SK-N-MC (cell line): ENCODE measurements around the gene FAM131A.

ENCODE experiments used
- DNase-seq: peaks from one replicate; pipeline ENCODE4 v3.0.0-alpha.2; 2011; ENCODE audit warnings: low read depth, low spot score
- H3K27ac ChIP-seq: fragments of 200-600 bp; sonication (generic); 2 replicates; pipeline ENCODE4 v1.5.1; 2016; ENCODE audit warnings: mixed run types
- H3K36me3 ChIP-seq: fragments of 200-600 bp; sonication (generic); 2 replicates; pipeline ENCODE4 v1.6.1; 2017; ENCODE audit warnings: antibody characterized with exemption, low read length, mixed read lengths; ENCODE audit not compliant: insufficient read depth
- H3K4me3 ChIP-seq: fragments of 200-600 bp; sonication (generic); 2 replicates; pipeline ENCODE4 v1.5.1; 2016
- H3K9ac ChIP-seq: fragments of 200-600 bp; sonication (generic); 2 replicates; pipeline ENCODE4 v1.8.0; 2017; ENCODE audit warnings: mixed run types, mixed read lengths; ENCODE audit not compliant: insufficient read length
- H3K9me3 ChIP-seq: fragments of 200-600 bp; sonication (generic); 2 replicates; pipeline ENCODE4 v1.6.1; 2017; ENCODE audit warnings: low read depth, mild to moderate bottlenecking, antibody characterized with exemption, low read length, moderate library complexity, mixed read lengths
- EZH2 ChIP-seq: fragments of 200-600 bp; sonication (generic); IDR thresholded peaks from one replicate; pipeline ENCODE4 v1.6.1; 2017; ENCODE audit warnings: antibody characterized with exemption
- FOXP2 ChIP-seq: optimal IDR thresholded peaks from 2 replicates; pipeline ENCODE3; 2011; ENCODE audit warnings: mild to moderate bottlenecking, moderate library complexity; ENCODE audit not compliant: insufficient read depth; ENCODE audit errors: extremely low read length, control extremely low read depth
- POLR2AphosphoS5 ChIP-seq: IDR thresholded peaks from 2 replicates; pipeline ENCODE4 v1.6.1; 2012; ENCODE audit warnings: mild to moderate bottlenecking, low read depth, low read length, borderline replicate concordance

The FAM131A gene

DNA sequence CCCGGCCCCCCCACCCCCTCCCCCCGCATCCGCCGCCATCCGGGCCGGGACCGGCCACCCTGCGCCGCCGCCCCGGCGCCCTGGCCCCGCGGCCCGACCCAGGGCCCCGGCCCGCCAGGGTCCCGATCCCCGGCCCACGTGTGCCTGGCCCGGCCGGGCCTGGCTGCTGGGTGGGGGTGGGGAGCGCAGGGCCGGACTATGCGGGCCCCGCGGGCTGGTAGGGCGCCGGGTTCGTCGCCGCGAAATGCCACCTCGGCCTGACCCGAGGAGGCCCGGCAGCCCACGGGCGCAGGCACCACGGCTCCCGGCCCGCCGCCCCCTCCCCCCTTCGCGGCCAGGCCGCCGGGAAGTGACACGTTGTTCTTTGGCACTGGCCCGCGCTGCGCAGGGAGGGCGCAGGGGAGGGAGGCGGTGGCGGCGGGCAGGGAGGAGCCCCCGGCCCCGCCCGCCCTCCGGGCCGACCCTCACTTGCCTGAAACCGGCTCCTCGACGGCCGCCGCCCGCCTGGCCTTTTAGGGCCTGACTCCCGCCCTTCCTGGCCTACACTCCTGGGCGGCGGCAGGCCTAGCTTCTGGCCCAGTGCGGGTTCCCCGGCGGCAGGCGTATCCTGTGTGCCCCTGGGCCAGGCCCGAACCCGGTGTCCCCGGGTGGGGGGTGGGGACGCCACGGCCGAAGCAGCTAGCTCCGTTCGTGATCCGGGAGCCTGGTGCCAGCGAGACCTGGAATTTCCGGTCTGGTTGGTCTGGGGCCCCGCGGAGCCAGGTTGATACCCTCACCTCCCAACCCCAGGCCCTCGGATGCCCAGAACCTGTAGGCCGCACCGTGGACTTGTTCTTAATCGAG is 22.5 kb upstream of the FAM131A start:
- Histone ChIP-seq H3K27ac (peak overlapping the region; percentile 82), H3K36me3 (peaks cover 46% of the 10 kb centered on the region), H3K9me3 (no peaks in the 10 kb centered on the region), H3K9ac (peak overlapping the region; percentile 96), H3K4me3 (peak overlapping the region; percentile 86)
- TF ChIP-seq POLR2AphosphoS5 (peak; percentile 42), EZH2 (no peak), FOXP2 (no peak)
- DNase-seq = no peak

DNA sequence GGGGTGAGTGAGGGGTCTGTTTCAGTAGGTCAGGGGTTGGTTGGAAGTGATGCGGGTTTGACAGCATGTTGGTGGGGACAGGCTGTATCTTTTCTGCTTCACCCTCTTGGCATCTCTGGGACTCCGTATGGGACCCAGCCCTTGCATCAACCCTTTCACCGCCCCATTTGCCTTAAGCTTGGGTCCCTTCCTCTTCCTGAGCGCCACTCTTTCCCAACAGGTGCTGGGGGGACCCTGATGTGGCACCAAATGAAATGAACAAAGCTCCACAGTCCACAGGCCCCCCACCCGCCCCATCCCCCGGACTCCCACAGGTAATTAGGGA is 21.9 kb upstream of the FAM131A start:
- no peak for TF ChIP-seq EZH2
- no peak for TF ChIP-seq FOXP2
- no peak for TF ChIP-seq POLR2AphosphoS5

DNA sequence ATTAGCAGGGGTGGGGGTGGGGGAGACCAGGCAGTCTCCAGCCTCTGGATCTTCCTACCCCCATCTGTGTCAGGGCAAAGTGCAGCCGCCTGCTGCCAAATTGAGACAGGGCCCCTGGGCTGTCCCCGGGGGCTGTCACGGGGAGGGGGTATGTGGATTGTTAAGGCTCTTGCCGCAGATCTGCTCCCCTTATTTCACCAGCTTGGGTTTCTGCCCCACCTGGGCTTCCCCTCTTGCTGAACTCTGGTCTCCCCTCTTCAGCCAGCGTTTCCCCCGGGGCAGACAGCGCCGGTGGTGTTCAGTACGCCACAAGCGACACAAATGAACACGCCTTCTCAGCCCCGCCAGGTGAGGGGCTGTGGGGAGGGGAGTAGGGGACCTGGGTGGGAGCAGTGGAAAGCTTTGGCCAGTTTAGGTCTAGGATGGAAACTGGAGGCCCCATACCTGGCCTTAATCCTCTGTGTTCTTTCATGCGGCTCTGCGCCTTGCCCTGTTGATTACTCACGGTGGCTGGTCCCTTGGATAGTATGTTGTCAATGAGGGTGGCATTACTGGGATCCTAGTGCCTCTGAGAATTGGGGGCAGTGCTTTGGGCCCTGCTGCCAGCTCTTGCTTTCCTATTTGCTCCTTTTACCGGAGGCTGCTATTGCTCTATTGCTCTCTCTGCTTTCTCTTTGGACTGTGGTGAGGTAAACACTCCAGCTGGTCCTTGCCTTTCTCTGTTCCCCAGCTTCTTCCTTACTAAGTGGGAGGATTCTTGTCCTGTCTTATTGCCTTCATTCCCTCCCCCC is 21.3 kb upstream of the FAM131A start:
- peak overlapping the region; percentile 82; the same call in 1 of the 2 replicates for H3K27ac ChIP-seq
- H3K9ac ChIP-seq = peak overlapping the region; percentile 96
- no peaks in the 10 kb centered on the region for H3K9me3 ChIP-seq
- H3K4me3 ChIP-seq = peak overlapping the region; percentile 86
- H3K36me3 ChIP-seq = peaks cover 54% of the 10 kb centered on the region
- no peak for DNase-seq
- TF ChIP-seq FOXP2 (no peak), POLR2AphosphoS5 (no peak), EZH2 (no peak)

More for the DNA sequence above, 21.9 kb upstream of the FAM131A start:
- Histone ChIP-seq H3K36me3 (peaks cover 49% of the 10 kb centered on the region), H3K9ac (peak overlapping the region; percentile 96), H3K27ac (peak overlapping the region; percentile 82), H3K4me3 (peak overlapping the region; percentile 86), H3K9me3 (no peaks in the 10 kb centered on the region)
- no peak for DNase-seq

DNA sequence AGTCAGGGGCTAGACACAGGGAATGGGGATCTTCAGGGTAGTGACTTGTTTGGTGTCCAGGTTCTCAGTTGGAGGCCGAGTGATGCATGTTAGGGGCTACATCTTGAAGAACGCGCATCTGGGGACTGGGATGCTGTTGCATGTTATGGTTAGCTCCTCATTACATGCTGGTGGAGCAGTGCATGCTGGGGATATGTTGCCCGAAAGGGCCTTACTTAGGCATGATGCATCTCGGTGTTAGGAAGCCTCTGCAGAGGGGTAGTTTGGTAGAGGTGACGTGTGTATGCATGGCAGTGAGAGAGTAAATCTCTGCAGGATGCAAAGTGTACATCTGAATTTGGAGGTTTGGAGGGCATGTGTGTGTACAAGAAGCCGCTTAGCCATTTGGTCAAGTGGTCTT is 20.6 kb upstream of the FAM131A start:
- Histone ChIP-seq H3K27ac (no peak overlapping the region), H3K9ac (peak overlapping the region; percentile 96), H3K36me3 (peaks cover 61% of the 10 kb centered on the region), H3K4me3 (peak overlapping the region; percentile 86), H3K9me3 (no peaks in the 10 kb centered on the region)
- 0 out of 2 replicates have a peak, but pooled peaks have one; percentile 3 for TF ChIP-seq POLR2AphosphoS5
- TF ChIP-seq EZH2 = no peak
- DNase-seq = no peak

DNA sequence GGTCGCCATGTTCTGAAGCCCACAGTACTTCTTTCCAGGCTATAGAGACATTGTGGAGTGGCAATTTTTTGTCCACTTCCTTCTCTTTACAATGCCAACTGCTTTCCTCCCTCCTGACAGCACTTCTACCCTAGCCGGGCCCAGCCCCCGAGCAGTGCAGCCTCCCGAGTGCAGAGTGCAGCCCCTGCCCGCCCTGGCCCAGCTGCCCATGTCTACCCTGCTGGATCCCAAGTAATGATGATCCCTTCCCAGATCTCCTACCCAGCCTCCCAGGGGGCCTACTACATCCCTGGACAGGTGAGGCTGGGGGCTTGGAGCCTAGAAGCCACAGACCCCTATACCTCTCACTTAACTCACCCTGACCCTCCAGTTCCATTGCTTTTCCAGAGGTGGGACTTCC is 20.2 kb upstream of the FAM131A start:
- peak overlapping the region; percentile 15; the same call in 1 of the 2 replicates for H3K27ac ChIP-seq
- peaks cover 66% of the 10 kb centered on the region for H3K36me3 ChIP-seq
- peak overlapping the region; percentile 39 for H3K9ac ChIP-seq
- no peaks in the 10 kb centered on the region for H3K9me3 ChIP-seq
- peak overlapping the region; percentile 86 for H3K4me3 ChIP-seq
- TF ChIP-seq FOXP2 (no peak), EZH2 (no peak), POLR2AphosphoS5 (no peak)
- DNase-seq = no peak

DNA sequence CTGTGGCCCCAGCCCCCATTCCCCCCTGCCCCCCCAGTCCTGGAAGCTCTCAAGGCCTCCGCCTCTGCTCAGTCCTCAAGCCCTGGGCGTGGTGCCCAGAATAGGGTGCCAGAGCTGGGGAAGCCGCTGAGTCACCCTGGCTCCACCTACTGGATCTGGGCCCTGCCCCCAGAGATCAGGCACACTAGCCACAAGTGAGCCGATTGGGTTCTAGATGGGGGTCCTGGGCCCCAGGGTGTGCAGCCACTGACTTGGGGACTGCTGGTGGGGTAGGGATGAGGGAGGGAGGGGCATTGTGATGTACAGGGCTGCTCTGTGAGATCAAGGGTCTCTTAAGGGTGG is 17.3 kb upstream of the FAM131A start:
- peaks cover 94% of the 10 kb centered on the region for H3K36me3 ChIP-seq
- no peaks in the 10 kb centered on the region for H3K9me3 ChIP-seq
- H3K4me3 ChIP-seq = no peak overlapping the region
- no peak overlapping the region for H3K9ac ChIP-seq
- no peak for DNase-seq
- peak overlapping the region; percentile 83 for H3K27ac ChIP-seq
- TF ChIP-seq FOXP2 (no peak), POLR2AphosphoS5 (no peak), EZH2 (no peak)

DNA sequence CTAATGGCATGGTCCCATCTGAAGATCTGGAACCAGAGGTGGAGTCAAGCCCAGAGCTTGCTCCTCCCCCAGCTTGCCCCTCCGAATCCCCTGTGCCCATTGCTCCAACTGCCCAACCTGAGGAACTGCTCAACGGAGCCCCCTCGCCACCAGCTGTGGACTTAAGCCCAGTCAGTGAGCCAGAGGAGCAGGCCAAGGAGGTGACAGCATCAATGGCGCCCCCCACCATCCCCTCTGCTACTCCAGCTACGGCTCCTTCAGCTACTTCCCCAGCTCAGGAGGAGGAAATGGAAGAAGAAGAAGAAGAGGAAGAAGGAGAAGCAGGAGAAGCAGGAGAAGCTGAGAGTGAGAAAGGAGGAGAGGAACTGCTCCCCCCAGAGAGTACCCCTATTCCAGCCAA is 15.7 kb upstream of the FAM131A start:
- DNase-seq = no peak
- no peak overlapping the region for H3K27ac ChIP-seq
- H3K9ac ChIP-seq = no peak overlapping the region
- H3K9me3 ChIP-seq = no peaks in the 10 kb centered on the region
- H3K36me3 ChIP-seq = peaks cover 95% of the 10 kb centered on the region
- H3K4me3 ChIP-seq = no peak overlapping the region
- TF ChIP-seq EZH2 = no peak
- TF ChIP-seq POLR2AphosphoS5 = no peak; the same call in 1 of the 2 replicates
- no peak for TF ChIP-seq FOXP2

DNA sequence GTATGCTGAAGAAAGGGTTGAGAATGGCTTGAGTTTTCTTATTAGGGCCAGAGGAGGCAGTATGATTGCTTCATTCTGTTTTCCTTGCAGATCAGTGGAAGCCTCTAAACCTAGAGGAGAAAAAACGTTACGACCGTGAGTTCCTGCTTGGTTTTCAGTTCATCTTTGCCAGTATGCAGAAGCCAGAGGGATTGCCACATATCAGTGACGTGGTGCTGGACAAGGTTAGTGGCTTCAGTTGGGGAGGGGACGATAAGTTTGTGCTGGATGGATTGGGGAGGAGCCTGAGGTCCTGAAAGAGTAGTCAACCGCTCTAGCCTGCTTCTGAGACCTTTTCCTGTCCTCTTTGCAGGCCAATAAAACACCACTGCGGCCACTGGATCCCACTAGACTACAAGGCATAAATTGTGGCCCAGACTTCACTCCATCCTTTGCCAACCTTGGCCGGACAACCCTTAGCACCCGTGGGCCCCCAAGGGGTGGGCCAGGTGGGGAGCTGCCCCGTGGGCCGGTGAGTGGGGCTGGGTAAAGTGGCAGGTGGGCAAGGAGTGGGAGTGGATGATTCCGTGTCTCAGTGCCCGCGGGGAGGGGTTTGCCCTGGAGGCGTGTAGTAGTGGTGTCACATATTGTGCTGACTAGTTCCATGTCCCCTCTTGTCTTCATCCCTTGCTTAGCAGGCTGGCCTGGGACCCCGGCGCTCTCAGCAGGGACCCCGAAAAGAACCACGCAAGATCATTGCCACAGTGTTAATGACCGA is 14.5 kb upstream of the FAM131A start:
- no peak for TF ChIP-seq FOXP2
- TF ChIP-seq EZH2 = no peak
- no peak for TF ChIP-seq POLR2AphosphoS5
- no peak for DNase-seq
- H3K9me3 ChIP-seq = no peaks in the 10 kb centered on the region

More for the DNA sequence above, 14.5 kb upstream of the FAM131A start:
- H3K4me3 ChIP-seq = no peak overlapping the region
- peaks cover 95% of the 10 kb centered on the region for H3K36me3 ChIP-seq
- H3K9ac ChIP-seq = no peak overlapping the region
- no peak overlapping the region for H3K27ac ChIP-seq
